Fibroblast of gingiva (primary cell): ENCODE measurements around the gene ABLIM3.
"Not testable (repeated sequence)": the region's sequence is repeated elsewhere in the genome, so short reads cannot be mapped to it uniquely, and the experiment has no call there.

ENCODE experiments used
- DNase-seq: peaks from one replicate; pipeline ENCODE4 v3.0.0-alpha.2; 2011; ENCODE audit warnings: low read depth

Gene ABLIM3

DNA sequence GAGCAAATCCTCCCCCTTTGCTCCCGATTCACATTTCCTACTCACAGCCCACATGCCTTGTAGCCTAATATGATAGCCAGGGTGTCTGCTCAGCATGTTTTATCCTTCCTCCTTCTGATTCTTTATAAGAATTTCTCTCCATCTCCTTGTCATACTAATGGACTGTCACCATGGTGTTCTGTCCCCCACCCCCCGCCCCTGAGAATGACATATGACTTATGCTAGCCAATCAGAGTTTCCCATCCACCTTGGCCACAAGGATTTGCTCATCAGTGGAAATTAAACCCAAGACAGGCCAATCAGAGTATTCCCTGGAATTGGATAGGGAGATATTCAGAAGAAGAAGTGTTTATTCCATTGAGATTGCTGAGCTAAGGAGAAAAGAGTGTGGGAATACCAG, 16.0 kb downstream of the ABLIM3 start:
- no peak for DNase-seq

DNA sequence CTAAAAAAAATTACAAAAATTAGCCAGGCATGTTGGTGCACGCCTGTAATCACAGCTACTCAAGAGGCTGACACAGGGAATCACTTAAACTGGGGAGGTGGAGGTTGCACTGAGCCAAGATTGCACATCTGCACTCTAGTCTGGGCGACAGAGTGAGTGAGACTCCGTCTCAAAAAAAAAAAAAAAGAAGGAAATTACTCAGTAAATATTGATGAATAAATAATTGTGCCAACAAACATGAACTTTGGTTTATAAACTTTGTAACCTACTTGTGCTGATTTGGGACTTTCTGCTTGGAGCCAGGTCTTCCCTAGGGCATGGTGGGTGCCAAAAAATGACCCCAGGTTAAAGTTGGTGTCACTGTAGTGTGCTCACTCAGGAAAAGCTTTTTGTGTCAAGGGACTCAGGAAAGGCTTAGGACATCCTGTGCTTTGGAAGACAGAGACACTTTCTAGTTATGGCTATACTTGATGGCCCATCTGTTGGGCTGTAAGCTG, 19.0 kb downstream of the ABLIM3 start:
- no peak for DNase-seq

GRCh38 chr5:149161026-149161687, 19.9 kb downstream of the ABLIM3 start:
- no peak for DNase-seq

DNA sequence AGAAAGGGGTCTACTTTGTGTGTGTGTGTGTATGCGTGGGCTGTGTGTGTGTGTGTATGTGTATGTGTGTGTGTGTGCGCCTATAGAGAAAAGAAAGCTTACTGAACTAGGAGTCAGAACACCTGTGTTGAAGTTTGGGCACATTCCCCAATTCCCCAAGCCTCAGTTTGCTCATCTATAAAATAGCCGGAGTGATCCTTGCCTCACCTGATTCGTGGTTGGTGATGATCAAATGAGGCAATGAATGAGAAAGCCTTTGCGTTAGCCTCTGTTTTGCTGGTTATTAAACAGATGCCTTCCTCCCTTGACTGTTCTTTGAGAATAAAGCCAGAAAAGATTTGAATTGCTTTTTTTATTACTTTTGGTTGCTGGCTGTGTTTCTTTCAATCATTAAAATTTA, 20.6 kb downstream of the ABLIM3 start:
- DNase-seq: no peak

- no peak for DNase-seq
Measured at GRCh38 chr5:149162401-149163084, 21.2 kb downstream of the ABLIM3 start.

DNA sequence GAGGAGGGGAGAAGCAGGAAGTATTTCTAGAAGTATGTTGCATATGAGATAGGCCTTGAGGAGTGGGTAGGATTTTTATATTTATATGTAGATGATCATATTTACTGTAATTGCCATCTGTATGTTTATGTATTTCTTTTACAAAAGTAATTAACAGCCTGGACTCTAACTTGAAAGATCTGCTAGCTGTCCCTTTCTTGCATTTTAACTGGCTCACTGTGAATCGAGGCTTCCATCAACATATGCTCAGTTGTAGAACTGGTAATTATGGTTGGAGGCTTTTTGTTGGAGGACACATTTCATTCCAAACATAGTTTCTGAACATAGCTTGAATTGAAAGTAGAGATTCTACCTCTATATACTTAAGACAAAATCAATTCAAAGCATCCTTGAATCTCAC, 23.4 kb downstream of the ABLIM3 start:
- no peak for DNase-seq

DNA sequence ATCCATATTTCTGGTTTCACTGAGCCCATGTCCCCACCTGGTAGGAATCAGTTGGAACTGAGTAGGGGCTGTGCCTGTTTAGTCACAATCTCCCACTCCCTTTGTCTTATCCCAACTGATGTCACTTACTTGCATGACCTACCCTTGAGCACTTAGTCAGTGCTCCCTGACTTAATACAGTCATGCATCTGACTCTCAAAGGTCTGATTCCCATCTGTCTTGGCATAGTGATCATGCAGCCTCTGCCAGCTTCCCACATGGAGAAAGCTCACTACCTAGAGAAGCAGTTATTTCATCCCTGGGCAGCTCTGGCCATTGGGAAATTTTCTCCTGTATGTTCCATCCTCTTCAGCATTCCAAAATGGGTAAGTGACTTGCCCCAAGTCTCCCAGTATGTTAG, 24.8 kb downstream of the ABLIM3 start:
- DNase-seq: peak; percentile 65

GRCh38 chr5:149166591-149167100, 25.4 kb downstream of the ABLIM3 start:
- peak; percentile 60 for DNase-seq

DNA sequence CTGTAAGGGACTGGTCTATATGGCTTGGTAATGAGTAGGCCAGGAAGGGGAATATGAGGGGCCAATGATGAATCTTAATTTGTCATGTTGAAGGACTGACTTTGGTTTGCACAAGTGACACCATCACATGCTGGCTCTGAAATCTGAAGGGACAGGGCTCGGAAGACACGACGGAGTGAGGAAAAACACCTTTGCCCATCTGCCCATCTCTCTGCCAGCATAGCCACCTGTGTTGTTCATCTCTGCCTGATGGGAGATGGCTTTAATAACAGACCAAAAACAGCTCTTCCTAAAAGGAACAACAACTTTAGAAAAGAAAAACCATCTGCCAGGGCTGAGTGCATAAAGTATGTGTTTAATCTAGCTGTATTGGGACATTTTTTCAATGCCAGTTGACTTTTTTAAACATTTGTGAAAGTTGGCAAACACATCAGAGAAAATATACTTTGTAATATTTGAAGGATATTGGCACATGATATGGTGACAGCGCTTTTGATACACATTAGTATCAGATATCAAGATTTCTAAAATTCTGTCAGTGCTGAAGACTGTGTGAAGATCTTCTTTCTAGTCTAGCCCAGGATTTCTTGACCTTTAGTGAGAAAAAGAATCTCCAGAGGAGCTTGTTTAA, 27.1 kb downstream of the ABLIM3 start:
- peak; percentile 36 for DNase-seq

- no peak for DNase-seq
Measured at GRCh38 chr5:149170299-149170698, 29.0 kb downstream of the ABLIM3 start.

DNA sequence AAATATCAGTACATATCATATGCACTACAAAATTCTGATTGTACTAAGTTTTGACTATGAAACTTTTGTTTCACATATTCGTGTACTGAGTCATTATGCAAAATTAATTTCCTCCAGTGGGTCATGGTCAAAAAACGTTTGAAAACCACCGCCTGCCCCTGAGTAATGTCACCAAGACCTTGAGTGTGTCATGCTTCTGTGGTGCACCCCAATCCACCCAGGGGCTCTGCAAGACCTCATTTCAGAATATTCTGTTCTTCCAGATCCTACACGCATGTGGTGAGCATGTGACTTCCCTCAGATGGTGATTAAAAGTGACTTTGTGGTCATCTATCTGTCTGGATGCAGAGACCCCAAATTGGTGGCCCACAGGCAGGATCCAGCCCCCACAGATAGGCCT, 31.0 kb downstream of the ABLIM3 start:
- peak; percentile 66 for DNase-seq

GRCh38 chr5:149172709-149173505, 31.6 kb downstream of the ABLIM3 start:
- DNase-seq: no peak

- DNase-seq: no peak
Measured at GRCh38 chr5:149174847-149175234, 33.5 kb downstream of the ABLIM3 start.

DNA sequence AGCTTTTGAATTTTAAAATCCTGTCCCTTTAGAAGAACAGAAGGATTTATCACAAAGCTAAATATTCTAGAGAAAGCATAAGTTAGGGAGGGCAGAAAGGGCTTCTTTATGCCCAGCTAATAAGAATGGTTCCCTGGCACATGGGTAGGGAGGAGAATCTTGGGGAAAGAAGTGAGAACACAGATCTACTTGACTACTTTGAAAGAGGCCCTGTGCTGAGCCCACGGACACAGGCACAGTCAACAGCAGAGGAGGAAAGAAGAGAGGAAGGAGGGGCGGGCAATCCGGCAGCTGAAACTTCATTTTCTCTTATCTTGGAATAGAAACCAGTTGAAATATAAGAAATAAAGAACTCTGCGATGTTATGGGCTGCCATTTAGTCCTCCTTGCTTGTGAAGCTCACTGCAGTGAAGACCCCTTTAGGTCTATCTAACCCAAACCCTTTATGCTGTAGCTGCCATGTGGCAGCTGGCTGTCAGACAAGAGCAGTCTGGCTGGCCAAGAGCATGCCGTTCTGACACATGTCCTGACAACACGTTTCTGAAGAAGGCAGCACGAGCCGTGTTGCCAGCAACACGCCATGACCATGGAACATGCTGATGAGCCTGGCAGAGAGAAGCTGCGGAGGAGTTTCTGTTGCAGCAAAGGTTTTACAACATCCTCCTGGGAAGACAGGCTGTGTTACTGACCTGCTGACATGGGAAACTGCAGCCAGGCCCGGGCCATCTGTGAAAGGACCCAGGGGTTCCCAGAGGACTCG, 34.2 kb downstream of the ABLIM3 start:
- peak; percentile 11 for DNase-seq

GRCh38 chr5:149177339-149177843, 36.1 kb downstream of the ABLIM3 start:
- no peak for DNase-seq

DNA sequence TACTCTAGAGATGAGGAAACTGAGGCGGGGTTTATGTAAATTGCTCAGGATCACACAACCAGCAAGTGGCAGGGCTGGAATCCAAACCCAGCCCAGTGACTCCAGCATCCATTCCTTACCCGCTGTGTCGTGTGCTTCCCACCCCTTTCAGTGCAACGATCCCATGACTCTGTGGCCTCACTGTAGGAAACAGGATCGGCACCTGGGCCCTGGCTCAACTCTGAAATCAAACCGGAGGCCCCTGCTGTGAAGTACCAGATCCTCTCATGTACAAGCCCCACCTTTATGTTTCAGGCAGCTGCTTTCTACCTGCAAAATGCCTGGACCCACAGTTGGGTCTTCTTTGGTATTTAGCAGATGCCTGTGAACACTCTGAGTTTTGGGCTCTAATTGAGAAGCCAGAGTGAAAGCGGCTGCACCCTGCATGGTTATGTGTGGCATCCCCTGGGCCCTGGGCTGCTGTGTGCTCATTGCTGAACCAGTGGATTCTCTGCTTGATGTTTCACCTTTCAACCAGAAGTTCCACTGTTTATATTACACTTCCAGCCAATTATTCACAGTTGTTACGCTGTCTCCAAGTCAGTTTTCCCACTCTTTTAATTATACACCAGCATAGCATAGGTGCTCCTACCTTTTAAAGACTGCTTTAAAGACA, 36.7 kb downstream of the ABLIM3 start:
- peak; percentile 55 for DNase-seq

DNA sequence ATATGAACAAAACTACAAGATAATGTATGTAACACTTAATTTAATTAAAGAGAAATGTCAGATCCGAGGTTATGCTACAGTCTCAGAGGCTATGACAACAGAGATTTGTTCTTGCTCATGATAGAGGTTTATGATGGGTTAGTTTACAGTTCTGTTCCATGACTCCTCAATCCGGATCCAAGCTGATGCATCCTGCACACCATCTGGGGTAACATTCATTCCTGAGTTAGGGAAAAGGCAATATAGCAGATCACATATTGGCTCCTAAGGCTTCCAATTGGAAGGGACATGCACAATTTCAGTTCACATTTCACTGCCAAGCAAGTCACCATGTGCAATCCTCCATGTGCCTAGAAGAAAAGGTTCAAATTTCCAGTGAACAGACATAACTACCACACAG, 40.4 kb downstream of the ABLIM3 start:
- DNase-seq: no peak

- no peak for DNase-seq
Measured at GRCh38 chr5:149182241-149182640, 40.9 kb downstream of the ABLIM3 start.

DNA sequence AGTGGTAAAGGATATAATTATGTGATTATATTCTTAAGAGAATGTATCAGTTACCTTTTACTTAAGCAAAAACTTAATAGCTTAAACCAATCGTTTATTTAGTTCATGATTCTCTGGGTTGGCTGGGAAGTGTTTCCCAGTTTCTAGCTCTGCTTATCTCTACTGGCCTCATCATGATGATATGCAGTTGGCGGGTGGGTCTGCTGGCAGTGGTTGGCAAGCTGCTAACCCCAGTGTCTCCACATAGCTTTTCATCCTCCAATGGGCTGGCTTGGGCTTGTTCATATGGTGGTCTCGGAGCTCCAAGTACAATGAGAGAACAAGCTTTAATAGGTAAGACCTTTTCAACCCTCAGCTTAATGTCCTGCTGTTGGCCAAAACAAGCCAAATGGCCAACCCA, 43.8 kb downstream of the ABLIM3 start:
- no peak for DNase-seq

- no peak for DNase-seq
Measured at GRCh38 chr5:149186506-149186905, 45.2 kb downstream of the ABLIM3 start.

DNA sequence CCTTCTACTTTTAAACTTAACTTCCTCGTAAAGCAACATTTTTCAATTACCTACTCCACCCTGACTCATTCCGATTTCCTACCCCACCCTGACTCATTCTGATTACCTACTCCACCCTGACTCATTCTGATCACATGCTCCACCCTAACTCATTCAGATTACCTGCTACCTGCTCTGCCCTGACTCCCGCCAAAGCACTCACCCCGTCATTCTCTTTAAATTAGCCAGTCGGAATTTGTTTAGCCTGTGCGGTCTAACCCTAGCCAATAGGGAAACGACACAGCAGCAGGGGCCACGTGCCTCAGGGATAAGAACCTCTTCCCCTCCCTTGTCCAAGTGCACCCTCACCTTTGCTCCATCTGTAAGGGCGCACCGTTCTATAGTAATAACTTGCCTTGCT, 46.3 kb downstream of the ABLIM3 start:
- DNase-seq: not testable (repeated sequence)
